ENCODE results near the gene TULP3. TPM values are rescaled to one million over a fixed set of nuclear protein-coding genes. Genes with fewer than 3 reads are reported as not detected.

Gene TULP3
- polyA plus RNA-seq, 3 donors, result 32.9 to 36.7 (median 34.0) TPM

- DNase-seq (ENCODE audit: low read depth in 3 of 3, low spot score in 2 of 3), result no peak
Measured at GRCh38 chr12:2963154-2963759, 72.6 kb downstream of the TULP3 start.

- DNase-seq (ENCODE audit: low read depth in 3 of 3, low spot score in 2 of 3), result no peak
Measured at GRCh38 chr12:2963760-2964292, 73.1 kb downstream of the TULP3 start.

DNA sequence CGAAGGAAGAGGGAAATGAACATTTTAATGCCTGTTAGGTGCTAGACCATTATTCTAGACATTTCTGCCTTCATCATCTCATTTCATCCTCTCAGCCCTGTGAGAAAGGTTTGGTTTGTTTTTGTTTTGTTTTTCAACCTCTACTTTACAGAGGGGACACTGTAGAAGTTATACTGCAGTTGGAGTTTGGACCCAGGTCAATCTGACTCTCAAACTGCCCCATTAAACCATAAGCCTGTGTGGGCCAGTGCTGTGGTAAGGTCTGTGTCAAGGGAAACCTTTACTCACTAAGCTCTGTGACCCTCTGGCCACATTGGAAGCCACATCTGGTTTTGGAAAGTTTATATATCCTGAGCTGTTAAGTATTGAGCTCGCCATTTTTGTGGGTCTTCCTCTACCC lies 77.0 kb downstream of the TULP3 start:
- DNase-seq (ENCODE audit: low read depth in 3 of 3, low spot score in 2 of 3), result no peak

- DNase-seq (ENCODE audit: low read depth in 3 of 3, low spot score in 2 of 3), result no peak
Measured at GRCh38 chr12:2970744-2971143, 80.1 kb downstream of the TULP3 start.

DNA sequence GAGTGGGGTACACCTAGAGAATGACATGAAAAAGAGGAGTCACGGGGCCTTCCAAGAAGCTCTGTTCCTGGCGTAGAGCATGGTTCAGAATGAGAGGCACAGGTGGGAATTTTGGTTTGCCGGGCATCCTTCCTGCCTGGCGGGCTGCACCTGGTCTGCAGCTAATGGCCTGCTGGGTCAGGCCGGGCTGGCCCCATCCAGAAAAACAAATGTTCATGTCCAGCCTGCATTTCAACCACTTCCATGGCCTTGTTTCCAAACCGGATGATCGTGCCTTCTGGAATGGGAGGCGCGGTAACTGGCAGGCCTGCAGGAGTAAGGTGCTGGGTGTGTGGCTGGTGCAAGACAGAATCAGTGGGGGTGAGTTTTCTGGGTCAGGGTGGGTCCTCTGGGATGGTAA lies 82.9 kb downstream of the TULP3 start:
- DNase-seq (ENCODE audit: low read depth in 3 of 3, low spot score in 2 of 3), result no peak

- DNase-seq (ENCODE audit: low read depth in 3 of 3, low spot score in 2 of 3), result no peak
Measured at GRCh38 chr12:2974560-2974971, 83.9 kb downstream of the TULP3 start.

DNA sequence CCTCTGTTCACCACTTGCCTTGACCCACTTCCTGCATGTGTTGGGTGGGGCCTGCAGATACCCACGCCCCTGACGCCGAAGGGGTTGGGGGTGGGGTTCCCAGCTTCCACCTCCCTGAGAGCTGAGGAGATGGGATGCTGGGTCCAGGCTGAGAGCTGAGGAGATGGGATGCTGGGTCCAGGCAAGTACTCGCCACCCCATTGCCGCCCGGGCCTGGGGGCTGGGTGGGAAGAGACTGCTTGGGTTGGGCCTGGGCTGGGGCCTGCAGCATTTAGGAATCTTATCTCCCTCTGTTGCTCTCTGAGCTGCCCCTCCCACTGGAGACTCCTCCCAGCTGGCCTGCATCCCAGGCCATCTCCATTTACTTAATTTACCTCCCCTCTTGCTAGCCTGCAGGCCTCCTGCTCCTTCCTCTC lies 85.9 kb downstream of the TULP3 start:
- no peak for DNase-seq (ENCODE audit: low read depth in 3 of 3, low spot score in 2 of 3)

- DNase-seq (ENCODE audit: low read depth in 3 of 3, low spot score in 2 of 3), result no peak
Measured at GRCh38 chr12:2977776-2978175, 87.1 kb downstream of the TULP3 start.

DNA sequence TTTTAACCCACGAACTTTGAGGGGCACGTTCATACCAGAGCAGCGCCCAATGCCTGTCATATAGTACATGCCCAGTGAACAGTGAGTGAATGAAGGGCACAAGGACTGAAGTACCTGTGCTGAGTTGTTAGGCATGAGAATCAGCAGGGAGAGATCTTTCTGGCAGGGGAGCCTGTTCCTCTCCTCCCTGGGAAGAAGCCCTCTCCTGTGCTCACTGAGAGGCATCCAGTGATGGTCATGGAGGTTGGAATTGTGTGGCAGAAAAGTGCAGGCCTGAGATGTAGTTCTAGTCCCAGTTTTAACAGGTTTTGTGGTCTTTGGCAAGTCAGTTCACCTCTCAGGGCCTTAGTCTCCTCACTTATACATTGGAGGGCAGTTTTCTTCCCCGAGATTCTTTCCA lies 89.1 kb downstream of the TULP3 start:
- DNase-seq (ENCODE audit: low read depth in 3 of 3, low spot score in 2 of 3), result no peak

DNA sequence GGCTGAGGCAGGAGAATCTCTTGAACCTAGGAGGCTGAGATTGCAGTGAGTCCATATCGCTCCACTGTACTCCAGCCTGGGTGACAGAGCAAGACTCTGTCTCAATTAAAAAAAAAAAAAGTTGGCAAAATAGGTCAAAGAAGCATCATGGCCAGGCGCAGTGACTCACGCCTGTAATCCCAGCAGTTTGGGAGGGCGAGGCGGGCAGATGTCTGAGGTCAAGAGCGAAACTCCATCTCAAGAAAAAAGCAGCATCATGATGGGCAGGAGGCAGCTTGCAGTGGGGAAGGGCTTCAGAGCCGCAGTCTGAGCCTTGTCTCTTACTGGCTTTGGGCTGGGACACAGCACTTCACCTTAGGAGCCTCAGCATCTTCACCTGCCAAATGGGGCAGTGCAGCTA lies 89.9 kb downstream of the TULP3 start:
- no peak for DNase-seq (ENCODE audit: low read depth in 3 of 3, low spot score in 2 of 3)

GRCh38 chr12:2982361-2982760 lies 91.7 kb downstream of the TULP3 start:
- DNase-seq (ENCODE audit: low read depth in 3 of 3, low spot score in 2 of 3), result no peak

- DNase-seq (ENCODE audit: low read depth in 3 of 3, low spot score in 2 of 3), result no peak
Measured at GRCh38 chr12:2984249-2984648, 93.6 kb downstream of the TULP3 start.

- no peak for DNase-seq (ENCODE audit: low read depth in 3 of 3, low spot score in 2 of 3)
Measured at GRCh38 chr12:2984698-2985097, 94.0 kb downstream of the TULP3 start.

DNA sequence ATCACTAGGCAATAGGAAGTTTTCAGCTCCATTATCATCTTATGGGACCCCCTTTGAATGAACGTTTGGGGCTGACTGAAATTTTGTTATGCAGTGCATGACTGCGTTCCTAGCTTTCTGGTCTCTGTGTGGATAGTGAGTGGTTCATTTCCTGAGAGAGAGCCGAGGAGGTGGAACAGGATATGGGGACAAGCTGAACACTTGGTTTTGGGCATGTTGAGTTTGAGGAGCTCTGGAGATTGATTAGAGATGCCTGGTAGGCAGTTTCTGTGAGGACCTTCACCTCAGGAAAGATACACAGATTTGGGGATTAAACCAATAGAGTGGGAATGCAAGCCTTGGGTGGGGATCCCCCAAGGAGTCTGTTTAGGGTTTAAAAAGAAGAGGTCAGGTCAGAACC lies 96.2 kb downstream of the TULP3 start:
- no peak for DNase-seq (ENCODE audit: low read depth in 3 of 3, low spot score in 2 of 3)

DNA sequence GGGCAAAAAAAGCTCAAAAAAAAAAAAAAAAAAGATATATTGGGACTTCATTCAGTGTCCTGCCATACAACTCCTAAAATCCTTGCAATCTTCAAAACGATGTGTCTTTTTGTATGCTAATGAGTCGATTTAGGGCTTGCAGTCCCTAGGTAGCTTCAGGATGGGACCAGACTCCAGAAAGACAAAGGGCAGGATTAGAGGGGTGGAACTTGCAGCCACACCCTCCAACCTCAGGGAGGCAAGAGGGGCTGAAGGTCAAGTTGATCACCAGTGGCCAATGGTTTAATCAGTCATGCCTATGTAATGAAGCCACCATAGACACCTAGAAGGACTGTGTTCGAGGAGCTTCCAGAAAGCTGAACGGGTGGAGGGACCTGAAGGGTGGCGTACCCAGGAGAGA lies 97.8 kb downstream of the TULP3 start:
- DNase-seq (ENCODE audit: low read depth in 3 of 3, low spot score in 2 of 3), result no peak

Other genes starting within 250 kb of the TULP3 start
- gene FKBP4, start 95.9 kb upstream of the TULP3 start, polyA plus RNA-seq (ENCODE audit: insufficient read length in 3 of 3), result 100 to 1,000 TPM; 139 to 152 (median 150) TPM
- gene ITFG2, start 78.2 kb upstream of the TULP3 start, polyA plus RNA-seq (ENCODE audit: insufficient read length in 3 of 3), result 10 to 100 TPM; 58.1 to 60.4 (median 59.0) TPM
- gene NRIP2, start 55.9 kb upstream of the TULP3 start, polyA plus RNA-seq (ENCODE audit: insufficient read length in 3 of 3), result 10 to 100 TPM; 34.1 to 40.5 (median 34.3) TPM
- under 1 TPM; 0.35 to 0.44 (median 0.44) TPM for gene TEX52, start 33.9 kb upstream of the TULP3 start, polyA plus RNA-seq (ENCODE audit: insufficient read length in 3 of 3)
- gene FOXM1, start 13.7 kb upstream of the TULP3 start, polyA plus RNA-seq (ENCODE audit: insufficient read length in 3 of 3), result 10 to 100 TPM; 28.0 to 31.4 (median 28.2) TPM
- gene RHNO1, start 13.7 kb upstream of the TULP3 start, polyA plus RNA-seq (ENCODE audit: insufficient read length in 3 of 3), result 10 to 100 TPM; 41.9 to 47.6 (median 44.3) TPM
- gene TEAD4, start 68.5 kb downstream of the TULP3 start, polyA plus RNA-seq (ENCODE audit: insufficient read length in 3 of 3), result 10 to 100 TPM; 18.6 to 20.4 (median 19.2) TPM
- 100 to 1,000 TPM in 1 of 3 donors, 10 to 100 TPM in 2; 92.7 to 102 (median 95.0) TPM for gene TSPAN9, start 186.5 kb downstream of the TULP3 start, polyA plus RNA-seq (ENCODE audit: insufficient read length in 3 of 3)

All from right renal cortex interstitium (tissue), 3 donors.